Adrenal gland (tissue), 12 donors: ENCODE results near the gene SLC25A52. TPM values are rescaled to one million over a fixed set of nuclear protein-coding genes. Genes with fewer than 3 reads are reported as not detected.

Experiments used
- DNase-seq, 7 donors: peaks; one replicate each; pipeline ENCODE4 v3.0.0-alpha.2; 2019 to 2020
- H3K27ac ChIP-seq, 5 donors: fragments of 200-600 bp; sonication (generic) in 4 of 5; 1 replicate in 3 of 5; 2 replicates in 2 of 5; pipeline versions ENCODE4 v1.5.1 to v1.8.0; 2016 to 2020; ENCODE audit warnings: mild to moderate bottlenecking in 1 of 5
- H3K27me3 ChIP-seq: fragments of 200-600 bp; 2 replicates; pipeline ENCODE4 v1.8.0; 2021
- H3K36me3 ChIP-seq, 2 donors: fragments of 200-600 bp; replicated peaks in 1 of 2; 1 replicate in 1 of 2; 2 replicates in 1 of 2; pipeline versions ENCODE4 v1.5.1 to v1.8.0; 2018 to 2022
- H3K4me1 ChIP-seq, 2 donors: fragments of 200-600 bp; replicated peaks in 1 of 2; 1 replicate in 1 of 2; 2 replicates in 1 of 2; pipeline versions ENCODE4 v1.5.1 to v1.8.0; 2018 to 2021
- H3K4me3 ChIP-seq, 4 donors: fragments of 200-600 bp; sonication (generic) in 3 of 4; one replicate each; pipeline ENCODE4 v1.5.1; 2016 to 2018
- H3K9me3 ChIP-seq, 3 donors: fragments of 200-600 bp; sonication (generic) in 1 of 3; replicated peaks in 1 of 3; 1 replicate in 2 of 3; 2 replicates in 1 of 3; pipeline versions ENCODE4 v1.5.1 to v1.8.0; 2016 to 2021
- POLR2A ChIP-seq, 2 donors: fragments of 450-650 bp; IDR thresholded peaks; one replicate each; pipeline ENCODE4 v1.6.1; 2017; ENCODE audit warnings: antibody characterized with exemption in 2 of 2, mild to moderate bottlenecking in 2 of 2, moderate library complexity in 1 of 2
- WGBS, 4 donors: extraction: QIAGEN DNeasy Blood & Tissue Kit in 2 of 4; methylation state at CpG; one replicate each; pipeline versions ENCODE4 v1.1.5 to v1.1.7; 2013 to 2017; 5-methylcytosine and 5-hydroxymethylcytosine counted together
- intact Hi-C, 2 donors: fragments of 100-400 bp; cut with DNase I; formaldehyde crosslinking; loops; one replicate each; pipeline versions ENCODE4 v1.14.1 to v1.15.0; 2022 to 2023
- polyA plus RNA-seq, 3 donors: library from polyadenylated mRNA; stranded (reverse); fragments of 200-250 nt in 2 of 3; fragments of 350-450 nt in 1 of 3; fragmentation: Illumina TruSeq in 1 of 3; extraction: RNeasy Lipid Tissue Mini Kit (QIAGEN cat#74804) in 1 of 3; gene quantifications; one replicate each; pipeline ENCODE4 v1.2.3, GENCODE V29; 2013 to 2014
- total RNA-seq, 9 donors: library from RNA; depleted of rRNA in 4 of 9; stranded (reverse); fragments of >200 nt in 4 of 9; fragments of 120-200 nt in 1 of 9; fragmentation: NEBNext Ultra II Directional in 1 of 9; extraction: Animal tissue kit (Norgen Biotek cat#: 25700) in 1 of 9; gene quantifications; one replicate each; pipeline versions ENCODE4 v1.1.0 to v1.2.4, GENCODE V29; 2013 to 2023
- TF ChIP-seq, protein P1 (sequence below), 6 experiments: fragments of 450-650 bp in 4 of 6; fragments of 200-600 bp in 2 of 6; sonication (generic) in 1 of 6; IDR thresholded peaks; 1 replicate in 5 of 6; 2 replicates in 1 of 6; pipeline versions ENCODE4 v1.5.1 to v1.8.0; 2016 to 2021; ENCODE audit warnings: antibody characterized with exemption in 6 of 6, mild to moderate bottlenecking in 2 of 6, moderate library complexity in 1 of 6
- donor health status: healthy with polysubstance abuse.
- donor health status: Bipolar disorder and iron deficiency.
- donor health status: DM: yes; HTN: yes; CAD: no.
- donor health status: DM: no; HTN: no; CAD: no.
- donor health status: DM: no; HTN: no; CAD: no.
- donor health status: DM: yes; HTN: yes; CAD: no.

Gene SLC25A52
- total and polyA plus RNA-seq, 12 donors: 0.06 to 0.47 TPM; not detected in 10

DNA sequence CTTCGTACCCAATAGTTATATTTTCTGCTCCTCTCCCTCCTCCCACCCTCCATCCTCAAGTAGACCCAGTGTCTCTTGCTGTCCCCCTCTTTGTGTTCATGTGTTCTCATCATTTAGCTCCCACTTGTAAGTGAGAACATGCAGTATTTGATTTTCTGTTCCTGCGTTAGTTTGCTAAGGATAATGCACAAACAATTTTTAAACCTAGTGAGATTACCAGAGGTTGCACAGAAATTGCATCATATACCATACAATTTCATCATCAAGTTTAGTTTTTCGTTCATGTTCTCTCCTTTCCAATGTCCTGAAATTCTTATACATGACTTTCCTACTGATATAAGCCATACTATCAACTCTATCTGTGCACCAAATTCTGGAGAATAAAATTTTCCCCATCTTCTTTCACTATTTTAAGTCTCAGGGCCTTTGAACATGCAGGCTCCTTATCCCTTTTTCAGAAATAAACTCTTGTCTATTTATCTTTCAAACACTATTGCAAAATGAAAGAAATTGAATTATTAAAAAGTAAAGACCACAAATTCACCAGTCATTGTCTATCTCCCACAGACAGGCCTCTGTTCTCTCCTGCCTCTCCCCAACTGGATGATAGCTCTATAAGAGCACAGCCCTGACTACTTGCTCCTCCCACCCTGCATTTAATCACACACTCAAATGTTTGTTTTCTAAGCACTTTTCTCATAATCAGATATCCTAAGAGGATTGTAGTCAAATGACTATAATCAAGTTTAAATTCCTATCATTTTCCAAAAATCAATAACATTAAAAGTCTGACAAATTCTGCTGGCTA lies 49.1 kb downstream of the SLC25A52 start:
- H3K4me1 ChIP-seq: no peaks in the 10 kb centered on the region
- TF ChIP-seq POLR2A (IDR thresholded peaks at IDR 0.05): no peak
- TF ChIP-seq, protein P1, sequence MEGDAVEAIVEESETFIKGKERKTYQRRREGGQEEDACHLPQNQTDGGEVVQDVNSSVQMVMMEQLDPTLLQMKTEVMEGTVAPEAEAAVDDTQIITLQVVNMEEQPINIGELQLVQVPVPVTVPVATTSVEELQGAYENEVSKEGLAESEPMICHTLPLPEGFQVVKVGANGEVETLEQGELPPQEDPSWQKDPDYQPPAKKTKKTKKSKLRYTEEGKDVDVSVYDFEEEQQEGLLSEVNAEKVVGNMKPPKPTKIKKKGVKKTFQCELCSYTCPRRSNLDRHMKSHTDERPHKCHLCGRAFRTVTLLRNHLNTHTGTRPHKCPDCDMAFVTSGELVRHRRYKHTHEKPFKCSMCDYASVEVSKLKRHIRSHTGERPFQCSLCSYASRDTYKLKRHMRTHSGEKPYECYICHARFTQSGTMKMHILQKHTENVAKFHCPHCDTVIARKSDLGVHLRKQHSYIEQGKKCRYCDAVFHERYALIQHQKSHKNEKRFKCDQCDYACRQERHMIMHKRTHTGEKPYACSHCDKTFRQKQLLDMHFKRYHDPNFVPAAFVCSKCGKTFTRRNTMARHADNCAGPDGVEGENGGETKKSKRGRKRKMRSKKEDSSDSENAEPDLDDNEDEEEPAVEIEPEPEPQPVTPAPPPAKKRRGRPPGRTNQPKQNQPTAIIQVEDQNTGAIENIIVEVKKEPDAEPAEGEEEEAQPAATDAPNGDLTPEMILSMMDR (IDR thresholded peaks at IDR 0.05): no peak
- WGBS, 4 donors: 83 to 85% (median 84%) methylated on average over 3 of the region's 3 CpGs
- no peak overlapping the region for H3K27ac ChIP-seq
- no peaks in the 10 kb centered on the region for H3K9me3 ChIP-seq
- no peak overlapping the region for H3K4me3 ChIP-seq
- DNase-seq: no peak
- H3K36me3 ChIP-seq: no peaks in the 10 kb centered on the region
- H3K27me3 ChIP-seq: no peaks in the 10 kb centered on the region
- intact Hi-C loops: no loop called here

DNA sequence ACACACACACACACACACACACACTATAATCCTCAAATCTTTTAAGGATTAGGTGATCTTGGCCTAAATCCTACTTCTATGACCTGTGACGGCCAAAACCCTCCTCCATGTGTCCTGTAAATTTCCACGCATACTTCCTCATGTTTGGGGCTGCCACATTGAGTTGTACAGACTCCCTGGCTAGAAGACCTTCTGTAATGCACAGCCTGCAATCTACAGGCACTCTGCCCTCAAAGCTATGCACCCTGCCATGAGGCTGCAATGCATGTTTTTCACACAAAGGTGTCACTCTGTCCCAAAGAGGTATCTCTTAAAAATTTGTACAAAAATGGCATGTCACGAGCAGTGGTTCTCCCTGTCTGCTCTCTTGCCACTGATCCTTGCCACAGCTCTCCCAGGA lies 49.9 kb downstream of the SLC25A52 start:
- WGBS, 4 donors: 66 to 95% (median 81%) methylated on average over 3 of the region's 3 CpGs
- DNase-seq: no peak
- no peaks in the 10 kb centered on the region for H3K4me1 ChIP-seq
- intact Hi-C loops: no loop called here
- no peak for TF ChIP-seq POLR2A (IDR thresholded peaks at IDR 0.05)
- TF ChIP-seq, protein P1 (IDR thresholded peaks at IDR 0.05): no peak
- no peaks in the 10 kb centered on the region for H3K27me3 ChIP-seq
- H3K27ac ChIP-seq: no peak overlapping the region
- no peak overlapping the region for H3K4me3 ChIP-seq
- H3K9me3 ChIP-seq: no peaks in the 10 kb centered on the region
- no peaks in the 10 kb centered on the region for H3K36me3 ChIP-seq

Other genes with a start within 250 kb of the SLC25A52 start
- 1 to 10 TPM in 3 of 9 donors, under 1 TPM in 1, not detected in 5; 0.25 to 1.6 (median 1.1) TPM for gene TTR, start 169.0 kb downstream of the SLC25A52 start, total RNA-seq
- gene TTR, start 169.0 kb downstream of the SLC25A52 start, polyA plus RNA-seq: under 1 TPM in 2 of 3 donors, not detected in 1; 0.40 to 0.57 TPM
- gene B4GALT6, start 76.3 kb downstream of the SLC25A52 start, total RNA-seq: 10 to 100 TPM in 8 of 9 donors, 1 to 10 TPM in 1; 6.4 to 71.3 (median 21.9) TPM
- gene B4GALT6, start 76.3 kb downstream of the SLC25A52 start, polyA plus RNA-seq: 10 to 100 TPM in 2 of 3 donors, 1 to 10 TPM in 1; 8.6 to 42.7 (median 12.5) TPM
- 10 to 100 TPM; 24.6 to 69.6 (median 45.7) TPM for gene TRAPPC8, start 182.2 kb upstream of the SLC25A52 start, total RNA-seq
- gene TRAPPC8, start 182.2 kb upstream of the SLC25A52 start, polyA plus RNA-seq: 10 to 100 TPM; 12.8 to 40.0 (median 13.1) TPM